ENCODE results near the gene GEMIN2.
"Not testable (repeated sequence)": the region's sequence is repeated elsewhere in the genome, so short reads cannot be mapped to it uniquely, and the experiment has no call there.

Gene GEMIN2

GRCh38 chr14:39180553-39180952 lies 66.4 kb downstream of the GEMIN2 start:
- DNase-seq (ENCODE audit: low spot score): no peak
- no peak overlapping the region for H3K4me3 ChIP-seq
- TF ChIP-seq, protein P1, sequence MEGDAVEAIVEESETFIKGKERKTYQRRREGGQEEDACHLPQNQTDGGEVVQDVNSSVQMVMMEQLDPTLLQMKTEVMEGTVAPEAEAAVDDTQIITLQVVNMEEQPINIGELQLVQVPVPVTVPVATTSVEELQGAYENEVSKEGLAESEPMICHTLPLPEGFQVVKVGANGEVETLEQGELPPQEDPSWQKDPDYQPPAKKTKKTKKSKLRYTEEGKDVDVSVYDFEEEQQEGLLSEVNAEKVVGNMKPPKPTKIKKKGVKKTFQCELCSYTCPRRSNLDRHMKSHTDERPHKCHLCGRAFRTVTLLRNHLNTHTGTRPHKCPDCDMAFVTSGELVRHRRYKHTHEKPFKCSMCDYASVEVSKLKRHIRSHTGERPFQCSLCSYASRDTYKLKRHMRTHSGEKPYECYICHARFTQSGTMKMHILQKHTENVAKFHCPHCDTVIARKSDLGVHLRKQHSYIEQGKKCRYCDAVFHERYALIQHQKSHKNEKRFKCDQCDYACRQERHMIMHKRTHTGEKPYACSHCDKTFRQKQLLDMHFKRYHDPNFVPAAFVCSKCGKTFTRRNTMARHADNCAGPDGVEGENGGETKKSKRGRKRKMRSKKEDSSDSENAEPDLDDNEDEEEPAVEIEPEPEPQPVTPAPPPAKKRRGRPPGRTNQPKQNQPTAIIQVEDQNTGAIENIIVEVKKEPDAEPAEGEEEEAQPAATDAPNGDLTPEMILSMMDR (IDR thresholded peaks at IDR 0.05): no peak
- no peak overlapping the region for H3K27ac ChIP-seq

DNA sequence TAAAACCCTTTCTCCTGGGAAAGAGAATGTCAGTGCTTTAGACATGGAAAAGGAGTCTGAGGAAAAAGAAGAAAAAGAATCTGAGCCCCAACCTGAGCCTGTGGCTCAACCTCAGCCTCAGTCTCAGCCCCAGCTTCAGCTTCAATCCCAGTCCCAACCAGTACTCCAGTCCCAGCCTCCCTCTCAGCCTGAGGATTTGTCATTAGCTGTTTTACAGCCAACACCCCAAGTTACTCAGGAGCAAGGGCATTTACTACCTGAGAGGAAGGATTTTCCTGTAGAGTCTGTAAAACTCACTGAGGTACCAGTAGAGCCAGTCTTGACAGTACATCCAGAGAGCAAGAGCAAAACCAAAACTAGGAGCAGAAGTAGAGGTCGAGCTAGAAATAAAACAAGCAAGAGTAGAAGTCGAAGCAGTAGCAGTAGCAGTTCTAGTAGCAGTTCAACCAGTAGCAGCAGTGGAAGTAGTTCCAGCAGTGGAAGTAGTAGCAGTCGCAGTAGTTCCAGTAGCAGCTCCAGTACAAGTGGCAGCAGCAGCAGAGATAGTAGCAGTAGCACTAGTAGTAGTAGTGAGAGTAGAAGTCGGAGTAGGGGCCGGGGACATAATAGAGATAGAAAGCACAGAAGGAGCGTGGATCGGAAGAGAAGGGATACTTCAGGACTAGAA lies 67.0 kb downstream of the GEMIN2 start:
- no peak overlapping the region for H3K27ac ChIP-seq
- TF ChIP-seq, protein P1 (IDR thresholded peaks at IDR 0.05): no peak
- H3K4me3 ChIP-seq: no peak overlapping the region
- DNase-seq (ENCODE audit: low spot score): no peak

GRCh38 chr14:39181693-39182047 lies 67.5 kb downstream of the GEMIN2 start:
- Histone ChIP-seq H3K27ac (no peak overlapping the region), H3K4me3 (no peak overlapping the region)
- no peak for DNase-seq (ENCODE audit: low spot score)
- TF ChIP-seq, protein P1 (IDR thresholded peaks at IDR 0.05): no peak

DNA sequence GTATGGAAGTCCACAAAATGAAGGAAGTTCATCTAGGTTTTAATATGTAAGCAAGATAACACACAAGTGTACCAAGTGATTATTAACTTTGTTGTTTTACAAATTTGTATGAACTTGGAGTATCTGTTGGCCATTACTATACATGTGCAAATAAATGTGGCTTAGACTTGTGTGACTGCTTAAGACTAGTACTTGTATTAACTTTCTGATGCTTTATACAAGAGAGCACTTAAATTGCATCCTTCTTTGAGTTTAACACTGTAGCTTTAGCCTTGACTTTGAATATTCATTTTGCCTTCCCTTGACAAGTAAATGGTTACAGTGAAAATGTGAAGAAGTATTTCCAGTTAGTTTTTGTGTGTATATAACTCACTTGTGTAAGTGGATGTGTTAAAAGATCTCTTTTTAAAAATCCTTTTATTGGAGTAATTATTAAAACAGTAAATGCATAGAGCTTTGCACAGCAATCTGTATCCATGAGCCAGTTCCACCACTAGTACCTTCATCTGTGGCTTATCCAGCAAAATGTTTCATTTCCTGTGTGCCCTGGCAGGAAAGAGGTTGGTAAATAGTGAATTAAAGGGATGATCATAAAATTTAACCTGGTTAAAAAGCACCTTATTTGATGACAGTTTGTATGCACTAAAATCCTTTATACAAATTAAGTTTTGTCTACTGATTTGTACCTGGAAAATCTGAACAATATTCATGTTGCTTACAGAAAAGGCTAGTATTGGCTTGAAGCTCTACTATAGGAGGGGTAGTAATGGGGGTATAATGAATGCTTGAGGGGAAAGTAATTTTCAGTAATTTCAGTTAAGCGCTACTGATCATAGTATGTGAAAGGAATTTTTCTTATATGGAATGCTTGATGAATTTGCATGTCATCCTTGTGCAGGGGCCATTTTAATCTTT lies 68.9 kb downstream of the GEMIN2 start:
- Histone ChIP-seq H3K27ac (no peak overlapping the region), H3K4me3 (no peak overlapping the region)
- no peak for DNase-seq (ENCODE audit: low spot score)
- TF ChIP-seq, protein P1 (IDR thresholded peaks at IDR 0.05): no peak

DNA sequence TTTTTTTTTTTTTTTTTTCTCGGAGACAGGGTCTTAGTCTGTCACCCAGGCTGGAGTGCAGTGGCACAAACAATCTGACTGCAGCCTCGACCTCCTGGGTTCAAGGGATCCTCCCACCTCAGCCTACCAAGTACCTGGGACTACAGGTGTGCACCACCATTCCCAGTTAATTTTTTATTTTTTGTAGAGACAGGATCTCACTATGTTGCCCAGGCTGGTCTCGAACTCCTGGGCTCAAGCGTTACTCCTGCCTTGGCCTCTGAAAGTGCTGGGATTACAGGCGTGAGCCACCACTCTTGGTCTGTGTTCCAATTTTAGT lies 69.5 kb downstream of the GEMIN2 start:
- not testable (repeated sequence) for H3K27ac ChIP-seq; H3K4me3 ChIP-seq; DNase-seq (ENCODE audit: low spot score)

DNA sequence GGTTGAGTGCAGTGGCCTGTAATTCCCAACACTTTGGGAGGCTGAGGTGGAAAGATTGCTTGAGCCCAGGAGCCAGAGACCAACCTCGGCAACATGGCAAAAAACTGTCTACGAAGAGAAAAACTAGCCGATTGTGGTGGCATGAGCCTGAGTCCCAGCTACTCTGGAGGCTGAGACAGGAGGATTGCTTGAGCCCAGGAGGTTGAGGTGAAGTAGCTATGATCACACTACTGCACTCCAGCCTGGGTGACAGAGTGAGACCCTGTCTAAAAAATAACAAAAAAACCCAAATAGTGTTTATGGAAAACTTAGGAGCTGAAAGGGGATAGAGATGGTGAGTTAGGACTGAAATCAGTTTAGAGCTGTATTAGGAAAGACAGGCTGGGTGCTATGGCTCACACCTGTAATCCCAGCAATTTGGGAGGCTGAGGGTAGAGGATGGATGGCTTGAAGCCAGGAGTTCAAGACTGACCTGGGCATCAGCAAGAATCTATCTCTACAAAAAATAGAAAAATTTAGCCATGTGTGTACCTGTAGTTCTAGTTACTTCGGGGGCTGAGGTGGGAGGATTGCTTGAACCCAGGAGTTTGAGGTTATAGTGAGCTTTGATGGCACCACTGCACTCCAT lies 70.6 kb downstream of the GEMIN2 start:
- Histone ChIP-seq H3K4me3 (no peak overlapping the region), H3K27ac (no peak overlapping the region)
- no peak for DNase-seq (ENCODE audit: low spot score)
- TF ChIP-seq, protein P1 (IDR thresholded peaks at IDR 0.05): no peak

DNA sequence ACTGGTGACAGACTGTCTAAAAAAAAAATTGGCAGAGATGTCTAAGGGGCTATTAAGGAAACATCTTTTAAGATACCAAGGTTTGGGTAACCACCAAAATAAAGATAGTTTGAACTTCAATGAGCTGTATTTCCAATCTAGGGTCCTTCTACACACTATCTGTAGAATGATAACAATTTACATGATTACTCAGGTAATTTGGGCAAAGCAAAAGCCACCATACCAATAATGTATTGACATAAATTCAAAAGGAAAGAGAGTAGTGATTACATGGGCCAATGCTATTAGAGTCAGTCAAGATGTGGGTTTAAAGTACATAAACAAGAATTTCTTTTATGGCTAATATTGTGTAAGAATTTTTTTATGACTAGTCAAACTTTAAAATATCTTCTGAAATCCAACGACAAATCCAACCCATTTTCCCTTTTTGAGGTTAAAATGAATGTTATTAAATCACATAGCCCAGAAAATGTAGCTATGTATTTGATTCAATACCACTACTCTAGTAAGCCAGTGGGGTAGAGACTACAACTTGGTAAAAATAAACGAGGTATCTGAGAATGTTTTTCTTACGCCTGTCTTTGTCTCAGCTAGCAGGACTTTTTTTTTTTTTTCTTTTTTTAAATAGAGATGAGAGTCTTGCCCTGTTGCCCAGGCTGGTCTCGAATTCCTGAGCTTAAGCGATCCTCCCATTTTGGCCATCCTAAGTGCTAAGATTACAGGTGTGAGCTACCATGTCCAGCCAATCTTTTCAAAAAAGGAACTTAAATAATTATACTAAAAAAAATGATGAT lies 71.3 kb downstream of the GEMIN2 start:
- Histone ChIP-seq H3K4me3 (no peak overlapping the region), H3K27ac (no peak overlapping the region)
- no peak for DNase-seq (ENCODE audit: low spot score)
- TF ChIP-seq, protein P1 (IDR thresholded peaks at IDR 0.05): no peak
